NB4 (cell line): Measurements from ENCODE around the gene SAMM50.

Experiments
- MYC ChIP-seq: IDR thresholded peaks from 2 replicates; pipeline ENCODE4 v1.6.1; 2011; ENCODE audit warnings: low read depth, low read length
- POLR2A ChIP-seq: IDR thresholded peaks from 2 replicates; pipeline ENCODE4 v1.6.1; 2011; ENCODE audit warnings: mild to moderate bottlenecking; ENCODE audit not compliant: insufficient read length; ENCODE audit errors: extremely low read depth
- TF ChIP-seq, protein P1 (sequence below): IDR thresholded peaks from one replicate; pipeline ENCODE4 v1.5.1; 2012; ENCODE audit warnings: low read depth, low read length
- TF ChIP-seq, protein P2 (sequence below): IDR thresholded peaks from 2 replicates; pipeline ENCODE4 v1.6.1; 2011; ENCODE audit warnings: low read depth, low read length

DNA sequence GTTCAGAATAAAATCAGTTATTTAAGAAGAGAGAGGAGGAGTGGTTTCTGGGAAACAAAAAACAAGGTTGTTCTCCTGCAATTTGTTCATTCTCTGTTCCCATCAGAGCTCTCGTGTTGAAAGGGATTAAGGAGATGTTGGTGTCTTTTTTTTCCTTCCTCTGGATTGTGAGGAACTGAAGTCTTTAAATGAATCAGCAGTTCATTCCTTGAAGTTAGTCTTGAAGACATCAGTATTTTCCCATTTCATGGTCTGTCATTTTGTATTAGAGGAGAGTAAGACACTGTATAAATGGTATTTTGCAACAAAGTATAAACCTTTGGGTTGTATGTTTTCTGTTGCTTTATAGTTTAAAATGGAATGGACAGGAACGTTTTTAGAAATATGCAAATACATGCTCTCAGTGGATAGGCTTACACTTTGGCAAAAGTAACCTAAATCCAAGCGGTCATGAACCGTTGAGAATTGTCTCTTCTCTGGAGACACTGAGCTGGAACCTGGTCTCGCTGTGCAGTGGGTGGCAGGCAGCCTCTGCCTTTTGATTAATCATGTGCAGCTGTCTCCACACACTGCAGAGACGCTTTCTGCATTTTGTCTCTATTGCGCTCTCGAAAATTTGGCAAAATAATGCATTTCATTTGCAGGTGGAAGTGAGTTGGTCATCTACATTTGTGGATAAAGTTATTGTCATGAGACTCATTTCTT lies 33.0 kb downstream of the SAMM50 start:
- TF ChIP-seq, protein P1, sequence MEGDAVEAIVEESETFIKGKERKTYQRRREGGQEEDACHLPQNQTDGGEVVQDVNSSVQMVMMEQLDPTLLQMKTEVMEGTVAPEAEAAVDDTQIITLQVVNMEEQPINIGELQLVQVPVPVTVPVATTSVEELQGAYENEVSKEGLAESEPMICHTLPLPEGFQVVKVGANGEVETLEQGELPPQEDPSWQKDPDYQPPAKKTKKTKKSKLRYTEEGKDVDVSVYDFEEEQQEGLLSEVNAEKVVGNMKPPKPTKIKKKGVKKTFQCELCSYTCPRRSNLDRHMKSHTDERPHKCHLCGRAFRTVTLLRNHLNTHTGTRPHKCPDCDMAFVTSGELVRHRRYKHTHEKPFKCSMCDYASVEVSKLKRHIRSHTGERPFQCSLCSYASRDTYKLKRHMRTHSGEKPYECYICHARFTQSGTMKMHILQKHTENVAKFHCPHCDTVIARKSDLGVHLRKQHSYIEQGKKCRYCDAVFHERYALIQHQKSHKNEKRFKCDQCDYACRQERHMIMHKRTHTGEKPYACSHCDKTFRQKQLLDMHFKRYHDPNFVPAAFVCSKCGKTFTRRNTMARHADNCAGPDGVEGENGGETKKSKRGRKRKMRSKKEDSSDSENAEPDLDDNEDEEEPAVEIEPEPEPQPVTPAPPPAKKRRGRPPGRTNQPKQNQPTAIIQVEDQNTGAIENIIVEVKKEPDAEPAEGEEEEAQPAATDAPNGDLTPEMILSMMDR = no peak
- TF ChIP-seq MYC (no peak), POLR2A (no peak)
- TF ChIP-seq, protein P2, sequence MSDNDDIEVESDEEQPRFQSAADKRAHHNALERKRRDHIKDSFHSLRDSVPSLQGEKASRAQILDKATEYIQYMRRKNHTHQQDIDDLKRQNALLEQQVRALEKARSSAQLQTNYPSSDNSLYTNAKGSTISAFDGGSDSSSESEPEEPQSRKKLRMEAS = no peak
